ENCODE data around the gene LRMDA. TPM values are rescaled to one million over a fixed set of nuclear protein-coding genes. Genes with fewer than 3 reads are reported as not detected.

The LRMDA gene
- total and polyA plus RNA-seq, 10 of the 15 experiments (the other 5 are each of a cell fraction or from before 2014, with no cell fraction given) = 0.07 to 0.54 (median 0.29) TPM; not detected in 4

- Histone ChIP-seq H3K4me3 (no peak overlapping the region), H3K79me2 (ENCODE audit: control insufficient read depth, insufficient read depth, low read length) (no peaks in the 10 kb centered on the region), H3K27ac (ENCODE audit: control insufficient read depth, insufficient read depth) (no peak overlapping the region), H3K27me3 (replicated peaks in 1 of 2; ENCODE audit: control insufficient read depth in 2 of 2, insufficient read depth in 2 of 2, low read length in 1 of 2) (no peaks in the 10 kb centered on the region), H4K20me1 (ENCODE audit: control insufficient read depth, insufficient read depth) (no peaks in the 10 kb centered on the region), H3K36me3 (ENCODE audit: control insufficient read depth in 2 of 2, insufficient read depth in 2 of 2, low read length in 1 of 2) (no peaks in the 10 kb centered on the region), H3K4me1 (ENCODE audit: control insufficient read depth, insufficient read depth, low read length) (no peaks in the 10 kb centered on the region), H2AFZ (ENCODE audit: control insufficient read depth, low read depth, low read length) (no peak overlapping the region), H3K9ac (ENCODE audit: control insufficient read depth, insufficient read depth, low read length) (no peak overlapping the region), H3K4me2 (ENCODE audit: control insufficient read depth, insufficient read depth) (no peak overlapping the region), H3K9me3 (replicated peaks; ENCODE audit: control insufficient read depth, insufficient read depth, low read length) (no peaks in the 10 kb centered on the region)
- SMC1A ChIA-PET (ENCODE audit: uncharacterized antibody, unreplicated experiment) = no interaction called here
- ATAC-seq (no peak), DNase-seq (ENCODE audit: low read depth, low spot score) (no peak), FAIRE-seq (no peak)
- in situ Hi-C loops (cut with MboI) = loop anchor here (25.0 kb wide), 1 partner anchor 1155 kb away; no protein-coding TSS in a partner anchor
- 31% methylated on average over 6 of the region's 6 CpGs for WGBS (ENCODE audit: insufficient coverage, insufficient replicate concordance, low lambda C conversion rate, missing lambda C conversion rate)
- no TSS peak for BruUV-seq (replicated peaks)
- TF ChIP-seq CBFB (IDR thresholded peaks at IDR 0.05; ENCODE audit: low read depth) = no peak
- TF ChIP-seq, protein P1, sequence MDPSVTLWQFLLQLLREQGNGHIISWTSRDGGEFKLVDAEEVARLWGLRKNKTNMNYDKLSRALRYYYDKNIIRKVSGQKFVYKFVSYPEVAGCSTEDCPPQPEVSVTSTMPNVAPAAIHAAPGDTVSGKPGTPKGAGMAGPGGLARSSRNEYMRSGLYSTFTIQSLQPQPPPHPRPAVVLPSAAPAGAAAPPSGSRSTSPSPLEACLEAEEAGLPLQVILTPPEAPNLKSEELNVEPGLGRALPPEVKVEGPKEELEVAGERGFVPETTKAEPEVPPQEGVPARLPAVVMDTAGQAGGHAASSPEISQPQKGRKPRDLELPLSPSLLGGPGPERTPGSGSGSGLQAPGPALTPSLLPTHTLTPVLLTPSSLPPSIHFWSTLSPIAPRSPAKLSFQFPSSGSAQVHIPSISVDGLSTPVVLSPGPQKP (IDR thresholded peaks at IDR 0.05; ENCODE audit: low read depth, low read length) = no peak
- TF ChIP-seq, protein P2, sequence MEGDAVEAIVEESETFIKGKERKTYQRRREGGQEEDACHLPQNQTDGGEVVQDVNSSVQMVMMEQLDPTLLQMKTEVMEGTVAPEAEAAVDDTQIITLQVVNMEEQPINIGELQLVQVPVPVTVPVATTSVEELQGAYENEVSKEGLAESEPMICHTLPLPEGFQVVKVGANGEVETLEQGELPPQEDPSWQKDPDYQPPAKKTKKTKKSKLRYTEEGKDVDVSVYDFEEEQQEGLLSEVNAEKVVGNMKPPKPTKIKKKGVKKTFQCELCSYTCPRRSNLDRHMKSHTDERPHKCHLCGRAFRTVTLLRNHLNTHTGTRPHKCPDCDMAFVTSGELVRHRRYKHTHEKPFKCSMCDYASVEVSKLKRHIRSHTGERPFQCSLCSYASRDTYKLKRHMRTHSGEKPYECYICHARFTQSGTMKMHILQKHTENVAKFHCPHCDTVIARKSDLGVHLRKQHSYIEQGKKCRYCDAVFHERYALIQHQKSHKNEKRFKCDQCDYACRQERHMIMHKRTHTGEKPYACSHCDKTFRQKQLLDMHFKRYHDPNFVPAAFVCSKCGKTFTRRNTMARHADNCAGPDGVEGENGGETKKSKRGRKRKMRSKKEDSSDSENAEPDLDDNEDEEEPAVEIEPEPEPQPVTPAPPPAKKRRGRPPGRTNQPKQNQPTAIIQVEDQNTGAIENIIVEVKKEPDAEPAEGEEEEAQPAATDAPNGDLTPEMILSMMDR (IDR thresholded peaks at IDR 0.05 in 2 of 3, conservative IDR thresholded peaks at IDR 0.05 in 1 of 3; ENCODE audit: control insufficient read depth in 2 of 3, extremely low read depth in 1 of 3, insufficient read depth in 1 of 3, low read depth in 3 of 3, low read length in 3 of 3) = no peak
- TF ChIP-seq IKZF1 (conservative IDR thresholded peaks at IDR 0.05) = no peak
- TF ChIP-seq EGR1 (IDR thresholded peaks at IDR 0.05; ENCODE audit: borderline replicate concordance in 1 of 2, low read depth in 2 of 2, low read length in 2 of 2) = no peak
- no peak for TF ChIP-seq MAX (IDR thresholded peaks at IDR 0.05; ENCODE audit: low read depth, low read length)
- TF ChIP-seq HDAC6 (IDR thresholded peaks at IDR 0.05; ENCODE audit: unreplicated experiment) = no peak
- no peak for TF ChIP-seq HCFC1 (IDR thresholded peaks at IDR 0.05; ENCODE audit: low read length)
- TF ChIP-seq BACH1 (IDR thresholded peaks at IDR 0.05; ENCODE audit: borderline replicate concordance) = no peak
- no peak for TF ChIP-seq POLR2AphosphoS2 (IDR thresholded peaks at IDR 0.05; ENCODE audit: low read depth, low read length)
- TF ChIP-seq CBX3 (IDR thresholded peaks at IDR 0.05; ENCODE audit: borderline replicate concordance, low read depth) = no peak
- RAD21 ChIA-PET (ENCODE audit: unreplicated experiment) = no interaction called here
- CTCF ChIA-PET = interaction anchor here (1.5 kb wide), 1 partner anchor 443 kb away, joined by 3 read pairs; no protein-coding TSS in a partner anchor
- POLR2A ChIA-PET = no interaction called here
- intact Hi-C loops (cut with micrococcal nuclease; ENCODE audit: unreplicated experiment) = loop anchor here (10.0 kb wide), 1 partner anchor 238 kb away; no protein-coding TSS in a partner anchor
These were observed 1111.0 kb downstream of the LRMDA start for GRCh38 chr10:76542307-76542930.

Data from GM12878 (cell line).